GM20000 (cell line): Measurements from ENCODE around the gene KIF4A.
"Not testable (repeated sequence)": the region's sequence is repeated elsewhere in the genome, so short reads cannot be mapped to it uniquely, and the experiment has no call there.

ENCODE experiments used
- DNase-seq: peaks from one replicate; pipeline ENCODE4 v3.0.0; 2012; ENCODE audit warnings: low spot score
- CTCF ChIP-seq: IDR thresholded peaks from 2 replicates; pipeline ENCODE4 v1.5.1; 2012; ENCODE audit warnings: mild to moderate bottlenecking, control low read depth; ENCODE audit errors: extremely low read depth, missing control alignments

The KIF4A gene

DNA sequence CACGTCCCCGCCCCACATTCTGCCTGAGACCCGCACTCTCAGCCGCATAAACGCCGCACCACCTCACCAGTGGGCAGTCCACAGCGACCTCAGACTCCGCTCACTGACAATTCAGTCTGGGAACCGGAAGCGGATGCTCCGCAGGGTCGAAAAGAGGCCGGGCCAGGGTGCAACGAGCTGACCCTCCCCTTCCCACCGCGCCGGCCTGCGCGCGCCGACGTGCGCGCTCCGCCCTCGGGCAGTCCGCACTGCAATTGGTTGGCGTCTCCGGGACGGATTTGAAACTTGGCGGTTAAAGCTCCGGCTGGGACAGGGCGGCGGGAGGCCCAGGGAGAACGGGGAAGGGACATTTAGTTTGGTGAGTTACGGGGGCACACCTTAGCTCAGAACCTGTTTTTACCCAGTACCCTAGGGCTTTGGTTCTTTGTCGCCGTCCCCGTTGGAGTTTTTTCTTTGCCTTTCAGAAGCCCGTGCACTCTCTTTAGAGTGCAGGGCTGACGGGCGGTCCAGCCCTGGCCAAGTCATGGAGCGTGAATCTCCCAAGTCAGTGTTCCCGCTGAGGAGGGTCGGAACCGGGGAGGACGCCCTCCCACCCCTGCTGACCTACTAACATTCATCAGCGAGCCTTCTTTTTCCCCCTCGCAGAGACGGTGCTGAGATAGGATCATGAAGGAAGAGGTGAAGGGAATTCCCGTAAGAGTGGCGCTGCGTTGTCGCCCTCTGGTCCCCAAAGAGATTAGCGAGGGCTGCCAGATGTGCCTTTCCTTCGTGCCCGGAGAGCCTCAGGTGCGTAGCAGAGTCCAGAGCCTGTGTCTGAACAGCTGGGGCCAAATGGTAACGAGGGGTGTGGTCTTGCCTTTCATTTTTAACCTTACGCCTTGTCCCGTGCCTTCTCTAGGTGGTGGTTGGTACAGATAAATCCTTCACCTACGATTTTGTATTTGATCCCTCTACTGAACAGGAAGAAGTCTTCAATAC, at the start of gene KIF4A, which contains the start of gene PDZD11:
KIF4A (plus strand) TSS at position 312 of the 978 bp plus-strand sequence; CDS start at position 667, 355 bp downstream.
PDZD11 (minus strand) TSS at position 135 of the 978 bp plus-strand sequence. CDS start 586 bp downstream, outside the sequence.
- TF ChIP-seq CTCF = no peak
- DNase-seq = peak; percentile 90

DNA sequence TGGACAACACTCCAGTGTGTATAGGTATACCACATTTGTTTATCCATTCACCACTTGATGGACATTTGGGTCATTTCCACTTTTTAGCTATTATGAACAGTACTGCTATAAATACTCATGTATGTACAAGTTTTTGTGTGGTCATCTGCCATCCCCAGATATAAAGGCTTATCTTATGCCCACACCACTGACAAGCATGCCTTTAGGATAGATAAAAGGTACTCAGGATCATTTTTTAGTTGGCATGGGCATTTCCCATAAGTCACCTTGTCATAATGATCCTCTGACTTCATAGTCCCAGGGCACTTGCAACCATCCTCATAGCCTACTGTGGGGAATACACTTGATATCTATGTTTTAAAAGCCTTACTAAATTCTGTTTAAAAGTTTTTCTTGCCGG, 49.2 kb upstream of the KIF4A start:
- no peak for DNase-seq
- TF ChIP-seq CTCF = no peak

- DNase-seq = no peak
- TF ChIP-seq CTCF = no peak
These were observed 48.4 kb upstream of the KIF4A start for GRCh38 chrX:70241501-70241900.

DNA sequence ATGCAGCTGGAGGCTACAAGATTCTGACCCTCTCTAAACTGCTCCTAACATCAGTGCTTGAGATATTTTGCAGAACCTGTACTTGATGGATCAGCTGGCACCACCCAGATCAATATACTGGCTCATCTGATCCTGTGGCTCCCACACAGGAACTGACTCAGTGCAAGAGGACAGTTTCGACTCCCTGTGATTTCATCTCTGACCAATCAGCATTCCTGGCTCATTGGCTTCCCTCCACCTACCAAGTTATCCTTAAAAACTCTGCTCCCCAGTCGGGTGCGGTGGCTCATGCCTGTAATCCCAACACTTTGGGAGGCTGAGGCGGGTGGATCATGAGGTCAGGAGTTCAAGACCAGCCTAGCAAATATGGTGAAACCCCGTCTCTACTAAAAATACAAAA, 46.3 kb upstream of the KIF4A start:
- DNase-seq = not testable (repeated sequence)

DNA sequence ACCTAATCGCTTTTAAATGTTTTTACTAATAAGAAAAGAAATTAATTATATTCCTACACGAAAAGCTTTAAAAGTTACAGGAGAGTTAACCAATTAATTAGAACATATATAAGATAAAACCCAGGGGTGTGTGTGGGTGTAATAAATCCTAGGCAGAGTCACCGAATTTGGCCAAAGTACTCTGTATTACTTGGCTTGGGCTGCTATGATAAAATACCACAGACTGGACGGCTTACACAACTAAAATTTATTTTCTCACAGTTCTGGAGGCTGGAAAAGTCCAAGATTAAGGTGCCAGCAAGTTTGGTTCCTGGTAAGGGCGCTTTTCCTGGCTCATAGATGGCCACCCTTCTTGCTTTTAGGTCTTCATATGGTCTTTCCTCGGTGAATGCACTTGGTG, 45.0 kb upstream of the KIF4A start:
- no peak for DNase-seq
- no peak for TF ChIP-seq CTCF

DNA sequence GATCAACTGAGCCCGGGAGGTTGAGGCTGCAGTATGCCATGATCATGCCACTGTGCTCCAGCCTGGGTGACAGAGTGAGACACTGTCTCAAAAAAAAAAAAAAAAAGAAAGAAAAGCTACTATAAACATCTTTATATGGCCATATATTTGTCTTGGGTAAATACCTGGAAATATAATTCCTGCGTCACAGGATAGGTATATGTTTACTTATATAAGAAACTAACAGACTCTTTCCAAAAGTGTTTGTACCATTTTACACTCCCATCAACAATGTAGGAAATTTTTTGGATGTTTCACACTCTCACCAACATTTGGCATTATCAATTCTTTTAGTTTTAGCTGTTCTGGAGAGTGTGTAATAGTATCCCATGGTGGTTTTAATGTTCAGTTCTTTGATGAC, 42.7 kb upstream of the KIF4A start:
- DNase-seq = no peak
- no peak for TF ChIP-seq CTCF

DNA sequence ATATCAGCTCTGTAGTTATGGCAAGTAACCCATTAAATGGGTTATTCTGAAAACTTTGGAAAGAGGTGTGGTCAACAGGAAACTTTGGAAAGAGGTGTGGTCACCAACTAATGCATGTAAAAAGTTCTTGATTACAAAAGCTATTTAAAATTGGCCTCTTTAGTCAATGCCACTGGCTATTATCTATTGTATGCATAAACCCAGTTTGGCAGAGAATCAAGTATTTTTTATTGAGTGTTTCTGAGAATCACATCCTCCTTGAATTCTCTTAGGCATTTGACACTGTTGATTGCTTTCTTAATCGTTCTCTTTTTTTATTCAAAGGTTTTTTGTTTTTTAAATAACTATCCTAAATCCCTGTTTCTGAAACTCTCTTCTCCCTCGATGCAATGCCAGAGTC, 37.4 kb upstream of the KIF4A start:
- no peak for DNase-seq
- no peak for TF ChIP-seq CTCF
